NCI-H748 (cell line): ENCODE results near the gene ZNF492.
"Not testable (repeated sequence)": the region's sequence is repeated elsewhere in the genome, so short reads cannot be mapped to it uniquely, and the experiment has no call there.

Experiments
- DNase-seq: peaks from one replicate; lab custom pipeline; 2025; ENCODE audit not compliant: unreplicated experiment; lab: John Stamatoyannopoulos, UW

ZNF492 gene

GRCh38 chr19:22617181-22617580 lies 16.9 kb upstream of the ZNF492 start:
- not testable (repeated sequence) for DNase-seq

- no peak for DNase-seq
These were observed 16.4 kb upstream of the ZNF492 start for GRCh38 chr19:22617614-22618320.

GRCh38 chr19:22619371-22619770 lies 14.8 kb upstream of the ZNF492 start:
- no peak for DNase-seq

GRCh38 chr19:22619932-22620331 lies 14.2 kb upstream of the ZNF492 start:
- DNase-seq = no peak

GRCh38 chr19:22620401-22620800 lies 13.7 kb upstream of the ZNF492 start:
- no peak for DNase-seq

GRCh38 chr19:22620912-22621311 lies 13.2 kb upstream of the ZNF492 start:
- DNase-seq = no peak

- DNase-seq = no peak
These were observed 12.1 kb upstream of the ZNF492 start for GRCh38 chr19:22622020-22622419.

GRCh38 chr19:22622901-22623840 lies 11.0 kb upstream of the ZNF492 start:
- no peak for DNase-seq

GRCh38 chr19:22623841-22624221 lies 10.3 kb upstream of the ZNF492 start:
- no peak for DNase-seq

GRCh38 chr19:22625266-22626035 lies 8.7 kb upstream of the ZNF492 start:
- no peak for DNase-seq

- no peak for DNase-seq
These were observed 6.6 kb upstream of the ZNF492 start for GRCh38 chr19:22627526-22627925.

- no peak for DNase-seq
These were observed 5.7 kb upstream of the ZNF492 start for GRCh38 chr19:22628401-22628800.

GRCh38 chr19:22634450-22634827 lies 315 bp downstream of the ZNF492 start:
- DNase-seq = no peak

- not testable (repeated sequence) for DNase-seq
These were observed 51.4 kb downstream of the ZNF492 start for GRCh38 chr19:22685493-22685892.

GRCh38 chr19:22702661-22703060 lies 68.5 kb downstream of the ZNF492 start:
- not testable (repeated sequence) for DNase-seq

- DNase-seq = not testable (repeated sequence)
These were observed 69.0 kb downstream of the ZNF492 start for GRCh38 chr19:22703096-22703495.

- DNase-seq = no peak
These were observed 74.9 kb downstream of the ZNF492 start for GRCh38 chr19:22708983-22709382.
